Activated CD4-positive, alpha-beta T cell treated with anti-CD3 and anti-CD28 coated beads, Interleukin-2, amount 10 ng/mL, durations not matched to agents 7 days and 5 days (primary cell): ENCODE measurements around the gene GIT2. TPM values are rescaled to one million over a fixed set of nuclear protein-coding genes. Genes with fewer than 3 reads are reported as not detected.

Experiments
- CTCF ChIA-PET: fragments of 350-600 bp; sonication (Branson Sonifier 250); formaldehyde crosslinking; loops from one replicate; lab custom pipeline; 2021; ENCODE audit warnings: antibody characterized with exemption; lab: Charles Lee
- POLR2A ChIA-PET: fragments of 350-600 bp; sonication (Branson Sonifier 250); formaldehyde crosslinking; loops from one replicate; lab custom pipeline; 2021; ENCODE audit warnings: antibody characterized with exemption; lab: Charles Lee
- DNase-seq: peaks from one replicate; pipeline ENCODE4 v3.0.0-alpha.2; 2020
- H3K27ac Mint-ChIP-seq: one replicate; pipeline ENCODE4 v1.8.0; 2021; ENCODE audit warnings: mild to moderate bottlenecking, moderate library complexity, mixed read lengths
- H3K27me3 Mint-ChIP-seq: one replicate; pipeline ENCODE4 v1.8.0; 2021; ENCODE audit warnings: mixed read lengths
- H3K36me3 Mint-ChIP-seq: one replicate; pipeline ENCODE4 v1.8.0; 2021; ENCODE audit warnings: low read depth, mixed read lengths
- H3K4me1 Mint-ChIP-seq: one replicate; pipeline ENCODE4 v1.8.0; 2021; ENCODE audit warnings: mixed read lengths
- H3K4me3 Mint-ChIP-seq: one replicate; pipeline ENCODE4 v1.8.0; 2021; ENCODE audit warnings: mild to moderate bottlenecking, moderate library complexity, mixed read lengths
- H3K9me3 Mint-ChIP-seq: one replicate; pipeline ENCODE4 v1.8.0; 2021; ENCODE audit warnings: mixed read lengths
- total RNA-seq, 2 experiments: library from RNA; stranded (reverse); gene quantifications; one replicate each; pipeline ENCODE4 v1.2.3, GENCODE V29; 2021

Gene GIT2
- total RNA-seq, 2 experiments from 2014 or later: 101 to 107 TPM

DNA sequence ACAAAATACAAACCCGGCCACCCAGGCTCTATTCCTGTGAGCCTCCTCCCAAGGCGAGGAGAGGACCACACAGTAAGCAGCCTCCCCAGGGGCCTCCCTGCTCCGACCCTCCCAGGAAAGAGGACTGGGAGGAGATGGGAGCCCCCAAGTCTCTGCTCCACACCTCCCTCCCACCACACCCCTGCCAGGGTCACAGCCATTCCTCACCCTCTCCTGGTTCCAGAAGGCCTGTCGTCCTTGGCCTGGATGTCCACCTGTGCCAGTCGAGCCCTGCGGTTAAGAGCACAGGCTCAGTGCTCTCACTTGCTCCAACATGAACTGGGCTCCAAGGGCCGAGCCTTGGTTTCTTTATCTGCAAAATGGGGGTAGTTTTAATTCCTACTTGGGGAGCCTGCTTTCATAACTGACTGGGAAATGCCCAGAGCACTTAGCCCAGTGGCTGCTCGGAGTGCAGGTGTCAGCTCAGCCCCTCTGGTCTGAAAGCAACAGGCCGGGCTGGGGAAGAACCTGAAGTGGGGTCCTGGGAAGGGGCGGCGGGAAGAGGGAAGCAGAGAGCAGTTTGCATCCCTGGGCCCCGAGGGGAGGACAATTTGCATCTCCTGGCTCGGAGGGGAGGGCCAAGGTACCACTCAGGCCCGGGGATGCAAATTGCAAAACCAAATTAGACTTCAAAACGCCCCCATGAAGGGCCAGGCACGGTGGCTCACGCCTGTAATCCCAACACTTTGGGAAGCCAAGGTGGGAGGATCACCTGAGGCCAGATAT, 72.5 kb downstream of the GIT2 start:
- Mint-ChIP-seq H3K4me3 (no peak overlapping the region), H3K36me3 (peaks cover 32% of the 10 kb centered on the region), H3K27me3 (no peaks in the 10 kb centered on the region), H3K9me3 (no peaks in the 10 kb centered on the region), H3K27ac (no peak overlapping the region), H3K4me1 (no peaks in the 10 kb centered on the region)
- DNase-seq: no peak
- CTCF ChIA-PET: interaction anchor here (0.7 kb wide), 1 partner anchor 231 kb away, joined by 3 read pairs; no protein-coding TSS in a partner anchor
- POLR2A ChIA-PET: no interaction called here

DNA sequence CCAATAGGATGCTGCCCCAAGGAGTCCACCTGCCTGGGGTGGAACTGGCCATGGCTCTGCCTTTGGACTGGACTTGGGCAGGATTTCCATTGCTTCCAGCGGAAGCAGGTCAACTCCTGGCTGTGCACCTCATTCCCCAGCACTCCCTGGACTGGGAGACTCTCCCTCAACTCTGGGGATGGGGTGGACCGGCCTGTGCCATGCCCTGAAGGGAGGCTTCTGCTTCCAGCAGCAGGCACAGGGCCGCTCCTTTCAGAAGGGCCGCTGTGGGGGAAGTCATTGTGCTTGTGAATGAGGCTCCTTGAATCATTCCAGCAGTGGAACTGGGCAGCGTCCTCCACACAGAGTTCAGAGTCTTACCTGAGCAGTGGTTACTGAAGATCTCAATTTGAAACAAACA, 73.1 kb downstream of the GIT2 start:
- DNase-seq: no peak
- Mint-ChIP-seq H3K36me3 (peaks cover 33% of the 10 kb centered on the region), H3K27me3 (no peaks in the 10 kb centered on the region), H3K4me3 (no peak overlapping the region), H3K27ac (peak overlapping the region; percentile 28), H3K9me3 (no peaks in the 10 kb centered on the region), H3K4me1 (no peaks in the 10 kb centered on the region)
- POLR2A ChIA-PET: interaction anchor here (0.7 kb wide), 1 partner anchor 223 kb away, joined by 4 read pairs; no protein-coding TSS in a partner anchor
- CTCF ChIA-PET: no interaction called here

DNA sequence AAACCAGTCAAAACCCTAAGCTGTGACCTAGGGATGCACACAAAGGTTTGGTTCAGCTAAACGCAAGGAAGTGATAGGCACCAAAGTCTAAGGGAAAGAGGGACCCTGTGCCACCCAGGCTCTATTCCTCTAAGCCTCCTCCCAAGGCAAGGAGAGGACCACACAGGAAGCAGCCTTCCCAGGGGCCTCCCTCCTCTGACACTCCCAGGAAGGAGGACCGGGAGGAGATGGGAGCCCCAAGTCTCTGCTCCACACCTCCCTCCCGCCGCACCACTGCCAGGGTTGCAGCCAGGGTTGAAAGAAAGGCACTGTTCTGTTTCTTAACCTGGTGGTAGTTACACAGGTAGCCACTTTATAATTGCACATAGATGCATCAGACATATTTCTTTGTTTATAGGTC, 74.2 kb downstream of the GIT2 start:
- ChIA-PET POLR2A (no interaction called here), CTCF (interaction anchor here (0.6 to 1.8 kb wide), 3 partner anchors 54 to 77 kb away, joined by 3 to 6 read pairs (median 3); no protein-coding TSS in a partner anchor)
- H3K9me3 Mint-ChIP-seq: no peaks in the 10 kb centered on the region
- no peaks in the 10 kb centered on the region for H3K27me3 Mint-ChIP-seq
- no peak overlapping the region for H3K27ac Mint-ChIP-seq
- no peaks in the 10 kb centered on the region for H3K4me1 Mint-ChIP-seq
- H3K36me3 Mint-ChIP-seq: peaks cover 33% of the 10 kb centered on the region
- no peak overlapping the region for H3K4me3 Mint-ChIP-seq
- DNase-seq: no peak

DNA sequence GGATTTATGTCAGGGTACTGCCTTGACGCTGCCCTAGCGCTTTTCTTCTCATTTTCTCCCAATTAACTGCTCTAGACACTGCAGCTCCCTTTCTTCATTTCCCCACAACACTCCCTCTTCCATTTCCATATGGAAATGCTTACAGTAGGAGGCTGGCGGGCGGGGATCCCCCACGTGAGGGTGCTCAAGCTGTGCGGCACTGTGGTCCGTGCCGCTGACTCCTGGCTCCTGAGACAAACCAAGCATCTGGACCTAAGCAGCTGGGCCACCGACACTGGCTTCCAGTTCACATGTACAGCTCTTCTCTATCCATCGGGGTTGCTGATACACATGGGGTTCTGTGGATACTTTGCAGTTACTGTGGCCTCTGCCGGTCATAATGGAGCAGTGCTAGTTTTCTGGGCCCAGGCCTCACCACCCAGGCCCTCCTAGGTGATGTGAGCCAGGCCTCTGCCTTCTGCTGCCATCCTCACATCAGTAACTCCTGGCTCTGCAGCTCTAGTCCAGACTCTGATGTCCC, 75.8 kb downstream of the GIT2 start:
- H3K4me3 Mint-ChIP-seq: no peak overlapping the region
- H3K4me1 Mint-ChIP-seq: no peaks in the 10 kb centered on the region
- POLR2A ChIA-PET: interaction anchor here (0.7 kb wide), 1 partner anchor 67 kb away, joined by 3 read pairs; no protein-coding TSS in a partner anchor
- H3K27me3 Mint-ChIP-seq: no peaks in the 10 kb centered on the region
- no peaks in the 10 kb centered on the region for H3K9me3 Mint-ChIP-seq
- no peak for DNase-seq
- CTCF ChIA-PET: interaction anchor here (0.7 to 1.8 kb wide), 4 partner anchors 10 to 75 kb away, joined by 3 to 6 read pairs (median 4); no protein-coding TSS in a partner anchor
- peaks cover 44% of the 10 kb centered on the region for H3K36me3 Mint-ChIP-seq
- no peak overlapping the region for H3K27ac Mint-ChIP-seq

DNA sequence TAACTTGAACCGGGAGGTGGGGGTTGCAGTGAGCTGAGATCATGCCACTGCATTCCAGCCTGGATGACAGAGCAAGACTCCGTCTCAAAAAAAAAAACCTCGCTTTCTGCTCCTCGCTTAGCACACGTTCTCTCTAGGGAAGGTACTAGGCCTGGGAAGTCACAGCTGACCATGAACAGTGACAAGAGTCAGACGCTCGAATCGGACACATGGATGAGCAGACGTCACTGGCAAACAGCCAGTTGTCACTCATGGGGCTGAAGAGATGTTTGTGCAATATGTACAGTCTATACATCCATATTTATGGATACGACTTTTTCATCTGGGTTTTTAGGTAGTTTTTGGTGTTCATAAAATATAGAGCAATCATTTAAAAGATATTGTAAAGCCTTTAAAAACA, 76.7 kb downstream of the GIT2 start:
- POLR2A ChIA-PET: interaction anchor here (0.7 kb wide), 1 partner anchor 66 kb away, joined by 3 read pairs; no protein-coding TSS in a partner anchor
- Mint-ChIP-seq H3K9me3 (no peaks in the 10 kb centered on the region), H3K36me3 (peaks cover 49% of the 10 kb centered on the region), H3K27ac (no peak overlapping the region), H3K4me3 (no peak overlapping the region), H3K4me1 (no peaks in the 10 kb centered on the region), H3K27me3 (no peaks in the 10 kb centered on the region)
- no peak for DNase-seq
- CTCF ChIA-PET: interaction anchor here (1.3 kb wide), 1 partner anchor 9 kb away, joined by 4 read pairs; no protein-coding TSS in a partner anchor

DNA sequence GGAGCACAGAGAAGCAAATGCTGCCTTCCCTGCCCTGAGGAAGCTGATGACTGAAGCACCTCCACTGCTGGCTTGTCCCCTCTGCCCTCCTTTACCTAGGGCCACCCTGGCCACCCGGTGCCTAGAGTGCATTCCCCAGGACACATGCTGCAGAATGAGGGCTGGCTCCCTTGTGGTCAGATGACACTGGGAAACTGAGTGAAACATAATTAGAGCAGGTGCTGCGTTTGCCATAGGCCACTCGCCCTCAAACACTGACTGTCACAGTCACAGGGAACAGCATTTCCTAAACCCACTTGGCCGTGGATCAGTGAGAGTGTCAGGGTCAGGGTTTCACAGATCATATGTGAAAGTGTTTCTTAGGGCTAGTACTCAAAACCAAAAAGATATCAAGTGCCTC, 80.1 kb downstream of the GIT2 start:
- Mint-ChIP-seq H3K9me3 (no peaks in the 10 kb centered on the region), H3K4me3 (no peak overlapping the region), H3K27ac (peak overlapping the region; percentile 57), H3K4me1 (no peaks in the 10 kb centered on the region), H3K27me3 (no peaks in the 10 kb centered on the region), H3K36me3 (peaks cover 58% of the 10 kb centered on the region)
- no peak for DNase-seq
- ChIA-PET CTCF (no interaction called here), POLR2A (no interaction called here)

DNA sequence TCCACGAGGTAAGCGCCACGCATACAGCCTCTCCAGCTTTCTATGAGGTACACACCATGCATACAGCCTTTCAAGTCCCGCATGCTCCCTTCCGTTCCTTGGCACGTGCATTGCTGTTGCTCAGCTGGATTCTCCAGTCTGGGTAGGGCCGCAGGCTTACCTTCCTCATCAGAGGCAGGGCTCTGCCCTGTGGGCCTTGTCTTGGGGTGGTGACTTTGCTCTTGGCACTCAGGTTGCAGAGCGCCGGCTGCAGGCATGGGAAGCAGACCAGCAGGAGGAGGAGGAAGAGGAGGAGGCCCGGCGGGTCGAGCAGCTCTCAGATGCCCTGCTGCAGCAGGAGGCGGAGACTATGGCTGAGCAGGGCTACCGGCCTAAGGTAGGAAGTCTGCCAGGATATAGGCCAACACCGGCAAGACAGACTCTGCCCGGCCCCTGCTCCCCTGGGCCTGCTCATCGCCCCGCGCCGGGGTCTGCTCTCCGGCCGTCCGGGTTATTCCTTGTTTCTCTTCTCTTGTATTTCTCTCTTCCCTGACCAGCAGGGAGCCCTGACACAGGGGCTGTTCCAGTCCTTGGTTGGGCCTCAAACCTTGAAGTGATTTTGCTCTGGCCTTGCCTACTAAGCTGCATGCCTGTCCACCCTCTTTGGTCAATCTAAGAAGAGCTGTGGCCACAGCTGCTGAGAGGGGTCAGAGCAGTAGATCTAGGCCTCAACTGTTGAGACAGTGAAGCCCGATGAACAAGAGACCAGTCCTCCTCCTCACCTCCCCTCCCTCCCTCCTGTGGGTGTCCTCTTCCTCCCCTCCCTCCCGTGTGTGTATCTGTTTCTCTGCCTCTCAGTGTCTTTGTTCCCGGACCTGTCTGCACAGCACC, 80.8 kb downstream of the GIT2 start:
- H3K4me3 Mint-ChIP-seq: no peak overlapping the region
- CTCF ChIA-PET: interaction anchor here (1.2 to 1.7 kb wide), 4 partner anchors 11 to 516 kb away, joined by 3 to 6 read pairs (median 4); no protein-coding TSS in a partner anchor
- DNase-seq: no peak
- POLR2A ChIA-PET: no interaction called here
- H3K27ac Mint-ChIP-seq: peak overlapping the region; percentile 57
- peaks cover 57% of the 10 kb centered on the region for H3K36me3 Mint-ChIP-seq
- H3K4me1 Mint-ChIP-seq: no peaks in the 10 kb centered on the region
- H3K9me3 Mint-ChIP-seq: no peaks in the 10 kb centered on the region
- no peaks in the 10 kb centered on the region for H3K27me3 Mint-ChIP-seq

DNA sequence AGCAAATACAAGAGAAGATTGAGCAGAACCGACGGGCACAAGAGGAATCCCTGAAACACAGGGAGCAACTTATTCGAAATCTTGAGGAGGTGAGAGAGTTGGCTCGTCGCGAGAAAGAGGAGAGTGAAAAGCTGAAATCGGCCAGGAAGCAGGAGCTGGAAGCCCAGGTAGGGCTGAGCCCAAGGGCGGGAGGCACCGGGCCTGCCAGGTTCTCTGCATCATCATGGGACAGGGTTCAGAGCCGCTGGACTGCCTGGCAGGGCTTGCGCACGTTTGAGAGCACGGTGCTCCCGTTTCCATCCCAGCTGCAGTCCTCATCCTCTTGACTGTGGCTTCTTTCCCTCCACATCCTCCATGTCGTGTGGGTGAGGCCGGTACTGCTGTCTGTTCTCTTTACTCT, 81.7 kb downstream of the GIT2 start:
- POLR2A ChIA-PET: no interaction called here

DNA sequence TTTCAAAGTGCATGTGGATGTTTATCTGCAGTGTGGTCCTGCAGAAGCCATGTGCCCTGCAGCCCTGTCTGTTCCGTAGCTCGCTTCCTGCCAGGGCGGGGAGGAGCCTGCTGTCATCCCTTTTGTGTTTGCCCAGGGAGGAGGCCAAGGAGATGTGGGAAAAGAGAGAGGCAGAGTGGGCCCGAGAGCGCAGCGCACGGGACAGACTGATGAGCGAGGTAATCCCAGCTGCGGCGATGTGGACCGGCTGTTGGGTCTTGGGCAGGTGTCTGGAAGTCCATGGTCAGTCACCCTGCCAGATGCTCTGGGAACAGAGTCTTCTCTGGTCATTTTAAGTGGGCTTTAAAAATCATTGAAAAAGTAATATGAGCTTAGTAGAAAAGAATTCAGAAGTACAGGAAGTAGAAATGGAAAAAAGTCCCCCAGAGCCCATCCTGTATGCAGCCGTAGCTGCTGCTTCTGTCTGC, 83.3 kb downstream of the GIT2 start:
- no peak overlapping the region for H3K4me3 Mint-ChIP-seq
- no peak overlapping the region for H3K27ac Mint-ChIP-seq
- no peaks in the 10 kb centered on the region for H3K27me3 Mint-ChIP-seq
- ChIA-PET POLR2A (no interaction called here), CTCF (no interaction called here)
- no peak for DNase-seq
- no peaks in the 10 kb centered on the region for H3K9me3 Mint-ChIP-seq
- no peaks in the 10 kb centered on the region for H3K4me1 Mint-ChIP-seq
- peaks cover 63% of the 10 kb centered on the region for H3K36me3 Mint-ChIP-seq

More for the DNA sequence above, 81.7 kb downstream of the GIT2 start:
- peaks cover 57% of the 10 kb centered on the region for H3K36me3 Mint-ChIP-seq
- no peaks in the 10 kb centered on the region for H3K9me3 Mint-ChIP-seq
- DNase-seq: no peak
- no peaks in the 10 kb centered on the region for H3K27me3 Mint-ChIP-seq
- CTCF ChIA-PET: interaction anchor here (1.2 to 1.7 kb wide), 5 partner anchors 12 to 516 kb away, joined by 3 to 6 read pairs (median 5); partner anchors contain the start of gene TCHP
- H3K4me1 Mint-ChIP-seq: no peaks in the 10 kb centered on the region
- no peak overlapping the region for H3K4me3 Mint-ChIP-seq
- no peak overlapping the region for H3K27ac Mint-ChIP-seq

DNA sequence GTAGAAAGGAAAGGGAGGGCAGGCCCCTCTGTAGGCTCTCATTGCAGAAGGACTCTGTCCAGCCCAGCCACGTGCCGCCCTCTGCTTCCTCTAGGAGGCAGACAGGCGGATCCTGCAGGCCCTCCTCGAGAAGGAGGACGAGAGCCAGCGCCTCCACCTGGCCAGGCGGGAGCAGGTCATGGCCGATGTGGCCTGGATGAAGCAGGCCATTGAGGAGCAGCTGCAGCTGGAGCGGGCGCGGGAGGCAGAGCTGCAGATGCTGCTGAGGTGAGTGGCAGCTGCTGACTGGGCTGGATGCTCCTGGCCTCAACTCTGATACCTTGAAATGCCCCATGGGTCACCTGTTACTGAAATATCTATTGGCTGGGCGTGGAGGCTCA, 85.2 kb downstream of the GIT2 start:
- Mint-ChIP-seq H3K9me3 (no peaks in the 10 kb centered on the region), H3K4me3 (no peak overlapping the region), H3K36me3 (peaks cover 56% of the 10 kb centered on the region), H3K27ac (no peak overlapping the region), H3K27me3 (no peaks in the 10 kb centered on the region), H3K4me1 (no peaks in the 10 kb centered on the region)
- ChIA-PET POLR2A (no interaction called here), CTCF (interaction anchor here (0.7 to 1.9 kb wide), 3 partner anchors 10 to 103 kb away, joined by 3 to 5 read pairs (median 4); partner anchors contain the start of gene TCHP)
- peak; percentile 16 for DNase-seq

DNA sequence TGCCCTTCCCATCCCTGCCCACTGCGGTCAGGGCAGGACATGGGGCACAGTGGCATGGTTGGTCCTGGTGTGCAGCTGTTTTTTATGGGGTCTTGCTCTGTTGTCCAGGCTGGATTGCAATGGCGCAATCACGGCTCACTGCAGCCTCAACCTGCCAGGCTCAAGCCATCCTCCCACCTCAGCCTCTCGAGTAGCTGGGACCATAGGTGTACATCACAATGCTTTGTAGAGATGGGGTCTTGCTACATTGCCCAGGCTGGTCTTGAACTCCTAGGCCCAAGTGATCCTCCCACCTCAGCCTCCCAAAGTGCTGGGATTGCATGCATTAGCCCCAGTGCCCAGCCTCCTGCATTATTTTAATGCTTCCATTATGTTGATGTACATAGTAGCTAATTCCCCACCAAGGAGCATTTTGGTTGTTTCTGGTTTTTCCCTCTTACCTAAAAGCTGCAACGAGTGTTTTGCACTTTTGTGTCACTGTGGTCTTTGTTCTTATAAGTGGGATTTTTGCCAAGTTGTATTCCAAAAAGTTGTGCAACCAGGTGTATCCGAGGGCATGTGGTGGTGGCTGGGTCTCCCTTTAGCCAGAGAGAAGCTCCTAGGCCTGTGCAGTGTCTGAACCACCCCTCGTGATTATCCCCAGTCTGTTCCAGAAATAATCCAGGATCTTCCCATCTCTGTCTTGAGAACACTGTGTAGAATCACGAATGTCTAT, 85.8 kb downstream of the GIT2 start:
- ChIA-PET CTCF (interaction anchor here (0.9 to 1.9 kb wide), 3 partner anchors 9 to 19 kb away, joined by 3 to 5 read pairs (median 4); partner anchors contain the start of gene TCHP), POLR2A (no interaction called here)
- no peaks in the 10 kb centered on the region for H3K27me3 Mint-ChIP-seq
- no peak overlapping the region for H3K4me3 Mint-ChIP-seq
- H3K9me3 Mint-ChIP-seq: no peaks in the 10 kb centered on the region
- DNase-seq: no peak
- H3K4me1 Mint-ChIP-seq: no peaks in the 10 kb centered on the region
- H3K27ac Mint-ChIP-seq: no peak overlapping the region
- H3K36me3 Mint-ChIP-seq: peaks cover 59% of the 10 kb centered on the region

DNA sequence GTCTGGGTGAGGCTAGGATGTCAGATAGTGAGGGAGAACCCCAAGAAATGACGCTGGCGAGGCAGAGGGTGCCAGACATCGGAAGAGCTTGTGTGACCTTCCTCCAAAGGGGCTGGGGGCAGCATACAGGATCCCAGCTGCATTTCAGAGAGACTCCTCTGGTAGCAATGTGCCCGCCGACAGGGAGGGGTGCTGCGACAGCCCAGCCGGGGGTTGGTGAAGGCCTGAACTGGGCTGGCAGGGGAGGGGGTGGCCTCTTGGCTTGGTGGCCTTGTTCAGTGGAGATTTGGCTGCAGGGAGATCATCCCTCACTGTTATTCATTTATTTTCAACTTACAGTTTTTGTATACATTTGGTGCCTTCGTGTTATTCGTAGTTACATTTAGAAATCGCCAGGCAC, 90.9 kb downstream of the GIT2 start:
- Mint-ChIP-seq H3K27me3 (no peaks in the 10 kb centered on the region), H3K4me1 (peaks cover 14% of the 10 kb centered on the region), H3K9me3 (no peaks in the 10 kb centered on the region), H3K27ac (peak overlapping the region; percentile 26), H3K36me3 (peaks cover 46% of the 10 kb centered on the region), H3K4me3 (no peak overlapping the region)
- no peak for DNase-seq
- POLR2A ChIA-PET: no interaction called here
- CTCF ChIA-PET: interaction anchor here (1.0 kb wide), 1 partner anchor 382 kb away, joined by 4 read pairs; no protein-coding TSS in a partner anchor
